DMS79 treated with DMSO at 0.1 percent for 48 hours (cell line): ENCODE results near the gene SRSF2.
"Not testable (repeated sequence)": the region's sequence is repeated elsewhere in the genome, so short reads cannot be mapped to it uniquely, and the experiment has no call there.

ENCODE experiments used
- DNase-seq: peaks from one replicate; lab custom pipeline; 2025; lab: John Stamatoyannopoulos, UW

SRSF2 gene

DNA sequence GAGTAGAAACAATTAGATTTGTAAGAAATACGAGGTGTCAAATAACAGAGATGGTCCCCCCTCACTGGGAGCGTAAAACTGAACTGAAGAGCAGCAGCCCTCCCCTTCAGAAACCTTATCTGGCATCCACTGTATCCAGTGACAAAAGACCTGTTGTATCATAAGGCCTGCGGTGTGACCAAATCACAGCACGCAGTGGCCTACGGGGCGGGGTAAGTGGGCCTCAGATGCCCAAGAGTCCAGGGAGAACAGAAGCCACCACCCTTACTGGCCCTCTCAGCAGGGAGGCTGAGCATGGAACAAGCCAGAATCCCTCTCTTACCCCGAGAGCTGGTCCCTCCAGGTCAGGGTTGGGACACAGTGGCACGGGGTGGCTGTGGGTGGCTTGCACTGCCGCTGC, 16.2 kb downstream of the SRSF2 start:
- DNase-seq: no peak

DNA sequence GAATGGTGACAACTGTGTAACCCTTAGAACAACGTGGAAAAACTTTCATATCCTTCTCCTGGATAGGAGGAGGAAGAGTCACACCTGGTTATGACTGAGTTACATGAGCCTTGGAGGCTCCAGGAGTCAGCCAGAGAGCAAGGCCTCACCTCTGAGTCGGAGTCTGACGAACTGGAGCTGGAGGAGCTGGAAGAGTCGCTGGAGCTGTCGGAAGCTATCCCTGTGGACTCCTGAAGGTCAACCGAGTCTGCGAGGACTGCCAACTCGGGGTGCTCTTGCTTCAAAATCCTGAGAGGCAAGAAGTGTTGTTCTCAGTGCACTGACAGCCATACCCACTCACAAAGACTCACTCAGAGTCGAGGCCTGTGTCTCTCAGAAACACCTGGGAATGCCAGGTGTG, 16.9 kb downstream of the SRSF2 start:
- DNase-seq: no peak

DNA sequence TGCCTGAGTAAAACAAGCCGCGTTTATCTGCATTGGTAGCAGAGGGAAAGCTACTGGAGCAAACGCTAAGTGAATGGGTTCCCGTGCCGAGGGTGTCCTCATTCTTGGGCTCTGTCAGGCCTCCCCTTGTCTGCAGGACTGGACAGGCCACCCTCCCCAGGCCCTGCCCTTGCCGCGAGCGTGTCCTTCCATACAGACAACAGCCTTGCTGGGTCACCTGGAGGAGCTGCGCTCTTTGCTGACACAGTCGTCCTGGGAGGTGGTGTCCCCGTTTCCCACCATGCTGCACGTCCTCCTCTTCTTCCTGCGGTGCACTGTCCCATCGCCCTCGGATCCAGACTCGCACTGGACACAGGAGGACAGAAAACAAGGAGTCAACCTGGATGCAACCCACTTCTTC, 18.6 kb downstream of the SRSF2 start:
- no peak for DNase-seq

DNA sequence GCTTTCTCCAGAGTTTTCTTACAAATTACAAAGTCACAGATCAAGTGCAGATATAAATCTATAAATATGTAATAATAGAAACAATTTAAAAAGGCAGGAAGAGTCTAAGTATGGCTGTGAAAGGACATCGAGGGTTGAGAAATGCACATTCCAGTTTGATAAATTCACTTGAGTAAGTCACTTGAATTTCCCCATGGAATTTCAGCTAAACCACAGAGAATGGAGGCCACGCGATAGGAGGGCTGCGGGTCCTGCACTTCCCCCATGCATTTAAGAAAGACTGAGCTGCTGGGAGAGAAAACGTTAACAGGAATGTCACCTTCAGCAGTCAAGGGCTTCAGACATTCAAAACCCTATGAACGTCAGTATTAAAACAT, 20.3 kb downstream of the SRSF2 start:
- no peak for DNase-seq

DNA sequence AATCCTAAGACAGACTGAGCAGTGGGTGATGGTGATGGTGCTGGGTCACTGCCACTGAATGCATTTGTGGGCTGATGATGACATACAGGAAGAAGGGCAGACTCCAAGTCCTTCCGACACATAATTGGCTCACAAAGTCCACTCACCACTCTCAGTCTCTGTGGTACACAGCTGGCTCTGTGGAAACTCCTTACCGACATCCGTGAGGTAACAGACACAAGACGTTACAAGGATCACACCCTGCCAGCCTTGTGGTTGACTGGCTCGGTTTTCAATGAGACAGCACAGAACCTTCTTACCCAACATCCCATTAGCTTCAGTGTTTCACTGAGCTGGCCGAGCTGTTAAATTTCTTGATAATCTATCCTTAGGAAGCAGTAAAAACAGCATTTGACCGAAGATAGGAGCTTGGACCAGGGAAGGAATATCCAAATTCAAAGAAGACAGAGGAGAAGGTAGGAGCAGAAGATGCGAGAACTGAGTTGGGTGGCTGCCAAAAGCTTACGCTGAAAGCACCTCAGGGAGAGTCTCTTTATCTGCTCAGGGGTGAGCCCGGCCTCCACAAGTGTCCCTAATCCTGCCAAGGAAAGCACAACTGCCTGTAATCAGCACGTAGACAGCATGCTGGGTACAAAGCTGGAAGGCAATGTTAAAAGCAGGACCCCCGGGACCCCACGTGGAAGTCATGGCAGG, 20.8 kb downstream of the SRSF2 start:
- peak; percentile 77 for DNase-seq

DNA sequence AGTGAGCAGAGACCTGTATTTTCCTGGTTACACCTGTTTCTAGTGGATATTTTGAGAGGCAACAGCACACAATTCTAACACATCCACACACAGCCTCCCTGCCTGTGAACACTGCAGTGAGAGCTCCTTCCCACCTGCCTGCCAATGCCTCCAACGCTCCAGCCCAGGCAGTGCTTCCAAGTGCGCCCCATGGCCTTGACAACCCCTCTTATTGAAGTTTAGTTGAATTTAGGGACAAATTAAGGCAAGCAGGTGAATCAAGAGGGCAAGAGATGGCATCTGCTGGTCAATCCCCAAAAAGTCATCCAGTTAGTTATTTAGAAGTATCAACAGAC, 21.7 kb downstream of the SRSF2 start:
- no peak for DNase-seq

DNA sequence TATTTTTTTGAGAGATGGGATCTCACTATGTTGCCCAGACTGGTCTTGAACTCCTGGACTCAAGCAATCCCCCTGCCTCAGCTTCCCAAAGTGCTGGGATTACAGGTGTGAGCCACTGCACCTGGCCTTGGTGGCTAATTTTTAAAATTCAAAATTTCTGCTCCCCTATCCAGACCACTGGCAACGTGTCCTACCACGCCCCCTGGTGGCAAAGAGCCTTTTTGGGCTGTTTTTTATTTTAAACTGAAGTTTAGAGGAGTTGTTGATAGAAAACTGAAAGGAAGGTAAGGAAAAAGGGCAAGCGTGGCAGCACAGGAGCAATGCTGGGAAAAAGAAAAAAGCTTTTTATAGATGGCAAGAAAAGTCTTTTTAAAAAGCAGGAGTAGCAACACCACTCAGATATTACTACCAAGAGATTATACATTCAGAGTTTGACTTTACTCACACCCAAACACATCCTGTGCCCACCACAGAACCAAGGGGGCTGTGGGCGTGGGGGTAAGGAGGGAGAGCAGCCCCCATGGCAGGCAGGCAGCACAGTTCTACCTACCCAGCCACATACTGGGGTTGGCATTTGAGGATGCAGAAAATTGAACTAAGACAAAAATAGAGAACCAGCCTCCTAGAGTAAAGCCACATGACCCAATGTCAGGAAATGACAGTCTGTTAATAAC, 22.2 kb downstream of the SRSF2 start:
- no peak for DNase-seq

DNA sequence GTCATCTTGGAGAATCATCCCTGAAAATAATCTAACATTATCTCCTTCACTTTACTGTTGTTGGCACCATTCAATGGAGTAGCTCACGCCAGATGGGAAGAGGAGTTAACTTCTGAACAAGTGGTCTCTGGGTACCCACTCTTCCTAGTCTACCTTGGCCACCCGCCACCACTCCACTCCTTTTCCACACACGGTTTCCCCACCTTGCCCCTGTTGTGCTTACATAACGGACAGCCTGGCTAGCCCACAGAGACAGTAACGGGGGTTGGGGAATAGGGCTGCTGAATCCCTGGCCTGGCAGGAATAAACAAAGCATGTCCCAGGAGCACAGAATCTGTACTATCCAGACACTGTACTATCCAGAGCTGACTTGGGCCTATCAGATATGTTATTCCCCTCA, 22.8 kb downstream of the SRSF2 start:
- DNase-seq: no peak

DNA sequence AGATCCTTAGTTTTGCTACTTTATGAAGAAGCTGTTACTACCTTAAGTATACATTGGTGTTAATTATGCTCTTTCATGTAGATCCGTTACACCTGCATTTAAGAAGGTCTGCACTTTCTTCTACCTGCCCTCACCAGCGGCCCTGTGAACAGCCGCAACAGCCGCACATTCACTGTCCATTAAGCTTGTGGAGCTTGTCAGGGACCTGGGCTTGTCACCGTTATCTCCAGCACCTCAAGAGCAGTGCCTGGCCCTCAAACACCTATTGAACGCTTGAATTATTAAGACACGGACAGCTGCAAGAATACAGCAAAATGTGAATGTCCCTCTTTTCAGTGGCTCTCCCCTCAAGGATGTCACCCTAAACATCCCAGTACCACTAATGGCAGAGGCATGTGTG, 23.4 kb downstream of the SRSF2 start:
- no peak for DNase-seq

DNA sequence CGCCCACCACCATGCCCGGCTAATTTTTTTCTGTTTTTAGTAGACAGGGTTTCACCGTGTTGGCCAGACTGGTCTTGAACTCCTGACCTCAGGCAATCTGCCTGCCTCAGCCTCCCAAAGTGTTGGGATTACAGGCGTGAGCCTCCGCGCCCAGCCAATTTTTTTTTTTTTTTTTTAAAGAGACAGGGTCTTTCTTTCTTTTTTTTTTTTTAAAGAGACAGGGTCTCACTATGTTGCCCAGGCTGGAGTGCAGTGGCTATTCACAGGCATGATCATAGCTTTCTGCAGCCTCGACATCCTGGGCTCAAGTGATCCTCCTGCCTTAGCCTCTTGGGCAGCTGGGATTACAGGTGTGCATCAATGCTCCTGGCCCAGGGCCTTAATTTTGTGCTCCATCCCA, 24.8 kb downstream of the SRSF2 start:
- not testable (repeated sequence) for DNase-seq

DNA sequence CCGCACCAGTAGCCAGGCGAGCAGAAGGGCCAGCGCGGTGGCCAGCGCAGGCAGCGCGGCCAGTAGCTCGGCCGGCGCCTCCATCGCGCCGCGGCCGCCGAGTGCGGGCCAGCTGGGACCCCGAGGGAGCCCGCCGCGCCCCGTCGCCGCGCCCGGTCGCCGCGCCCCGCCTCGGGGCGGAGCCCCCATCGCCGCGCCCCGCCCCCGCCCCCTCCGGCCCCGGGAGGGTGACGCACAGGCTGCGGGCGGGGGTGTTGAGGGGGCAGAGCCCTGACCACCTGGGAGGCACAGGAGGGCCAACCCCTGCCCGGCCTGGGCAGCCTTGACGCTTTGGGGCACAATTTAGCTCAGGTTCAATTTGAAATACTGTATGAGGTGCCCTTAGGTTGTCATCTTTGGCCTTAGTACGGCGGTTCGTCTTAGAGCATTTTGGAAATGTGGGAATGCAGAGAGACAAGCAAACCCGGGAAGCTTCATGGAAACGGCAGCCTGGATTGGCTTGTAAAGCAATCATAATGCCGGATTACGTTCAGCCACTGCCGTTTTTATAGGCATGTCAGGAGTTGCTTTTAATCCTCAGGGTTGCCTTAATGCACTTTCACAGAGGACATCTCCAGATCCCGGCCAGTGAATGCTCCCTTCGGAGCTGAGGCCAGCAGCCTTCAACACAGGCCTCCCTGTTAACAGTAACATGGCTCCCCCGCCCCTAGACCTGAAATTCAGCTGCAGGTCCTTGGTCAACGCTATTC, 26.1 kb downstream of the SRSF2 start, which contains the start of gene MXRA7:
MXRA7 (minus strand) TSS at position 103 of the 749 bp plus-strand sequence; CDS start at position 84, 19 bp downstream.
- DNase-seq: no peak

DNA sequence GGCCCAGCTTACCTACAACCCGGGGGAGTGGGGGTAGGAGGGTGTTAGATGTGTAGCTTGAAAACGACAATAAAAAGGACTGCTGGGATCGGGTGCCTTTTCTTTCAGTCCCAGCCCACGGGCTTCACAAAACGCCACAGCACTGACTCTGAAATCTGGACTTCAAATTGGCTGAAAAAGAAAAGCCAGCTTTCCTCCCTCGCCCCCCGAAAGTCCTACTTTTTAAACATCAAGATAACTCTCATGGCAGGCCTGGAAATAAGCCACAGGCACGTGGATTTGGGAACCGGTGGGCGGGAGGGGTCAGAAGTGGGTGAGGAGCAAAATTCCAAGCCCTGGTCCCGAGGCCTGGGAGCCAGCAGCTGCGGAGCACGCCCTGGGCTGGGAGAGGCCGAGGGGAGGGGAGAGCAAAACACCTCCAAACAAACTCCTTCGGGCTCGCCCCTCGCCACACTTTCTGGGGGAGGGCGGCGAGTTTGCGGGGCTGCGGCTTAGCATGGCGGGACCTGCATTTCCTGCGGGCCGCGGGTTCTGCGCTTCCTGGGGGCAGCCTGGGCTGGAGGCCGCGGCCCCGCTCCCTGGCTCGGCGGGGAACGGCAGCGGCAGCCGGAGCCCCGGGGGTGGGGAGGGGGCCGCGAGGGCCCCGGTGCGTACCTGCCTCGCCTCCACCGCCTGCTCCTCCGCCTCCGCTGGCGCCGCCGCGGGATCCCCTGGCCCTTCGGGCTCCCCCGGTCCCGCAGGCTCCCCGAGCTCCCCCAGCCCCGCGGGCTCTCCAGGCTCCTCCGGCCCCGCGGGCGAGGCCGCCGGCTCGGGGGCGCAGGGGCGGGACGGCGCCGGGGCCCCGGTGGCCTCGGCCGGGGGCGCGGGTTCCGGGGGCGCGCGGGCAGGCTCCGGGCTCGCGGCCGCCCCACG, 26.9 kb downstream of the SRSF2 start:
- not testable (repeated sequence) for DNase-seq

DNA sequence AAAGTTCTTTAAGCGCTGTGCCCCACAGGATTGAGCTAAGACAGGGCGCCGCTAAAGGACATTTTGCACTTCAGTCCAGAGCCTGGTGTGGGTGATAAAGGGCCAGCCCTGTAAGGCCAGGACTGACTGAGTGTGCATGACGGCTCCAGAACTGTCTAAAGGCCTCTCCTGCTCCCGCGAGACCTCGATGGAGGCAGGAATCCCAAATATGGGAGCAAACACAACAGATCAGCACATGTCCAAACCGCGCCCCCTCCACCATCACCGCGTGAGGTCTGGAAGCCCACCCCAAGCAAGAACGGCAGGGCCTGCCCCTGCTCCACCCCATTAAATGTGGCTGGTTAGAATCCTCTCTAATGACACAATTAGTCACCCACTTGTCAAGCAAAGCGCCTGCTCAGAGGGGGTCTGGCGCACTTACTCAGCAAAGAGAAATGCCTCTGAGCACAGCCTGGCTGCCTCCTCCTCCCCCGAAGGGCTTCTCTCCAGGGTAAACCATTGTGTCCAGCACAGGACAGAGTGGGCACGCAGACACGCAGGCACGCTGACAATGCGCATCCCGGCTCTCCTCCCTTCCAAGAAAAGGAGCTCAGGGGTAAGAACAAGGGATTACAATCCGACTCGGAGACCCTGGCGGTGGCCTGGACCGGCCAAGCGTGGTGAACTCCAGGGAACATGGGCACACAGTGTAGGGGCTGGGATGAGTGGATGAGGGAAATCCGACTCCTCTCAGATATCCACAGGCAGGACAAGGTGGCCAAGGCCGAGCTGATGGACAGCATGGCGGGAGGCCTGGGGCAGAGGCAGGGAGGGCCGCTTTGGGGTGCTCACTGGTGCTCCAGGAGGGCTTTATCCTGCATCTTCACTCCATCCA, 27.8 kb downstream of the SRSF2 start:
- DNase-seq: peak; percentile 69

DNA sequence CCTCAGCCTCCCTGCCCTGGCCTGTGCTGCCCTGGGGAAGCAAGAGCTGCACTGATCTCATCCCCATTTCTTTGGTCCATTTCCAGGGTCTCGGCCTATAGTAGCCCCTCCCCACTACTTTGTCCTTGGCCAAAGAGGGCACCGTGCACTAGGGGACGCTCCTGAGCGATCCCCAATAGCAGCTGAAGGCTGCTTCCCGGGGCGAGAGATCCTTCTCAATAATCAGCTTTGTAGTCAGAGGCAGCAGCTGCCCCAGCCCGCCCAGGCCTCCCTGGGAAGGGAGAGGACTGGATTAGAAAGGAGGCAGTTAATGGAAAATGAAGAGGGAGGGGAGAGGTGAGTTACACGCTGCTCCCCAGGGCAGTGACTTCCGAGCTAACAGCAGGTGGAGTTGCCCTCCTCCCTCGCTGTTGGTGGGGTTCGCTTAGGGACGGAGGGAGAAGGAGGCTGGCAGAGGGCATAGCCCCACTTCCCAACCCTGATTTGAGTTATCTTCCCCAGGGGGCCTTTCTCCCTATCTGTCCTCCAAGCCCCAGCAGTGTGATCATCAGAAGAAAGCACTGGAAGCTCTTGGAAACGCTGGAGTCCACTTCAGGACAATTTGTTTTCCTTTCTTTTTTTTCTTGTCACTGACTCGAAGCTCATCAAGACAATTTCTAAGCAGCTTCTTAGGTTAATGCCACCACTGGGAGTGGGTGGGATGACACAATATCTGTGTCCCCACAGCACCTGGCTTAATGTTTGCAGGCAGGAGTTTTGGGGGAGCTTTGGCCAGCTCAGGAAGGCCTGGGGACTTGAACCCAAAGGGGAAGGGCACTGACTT, 28.9 kb downstream of the SRSF2 start:
- no peak for DNase-seq

DNA sequence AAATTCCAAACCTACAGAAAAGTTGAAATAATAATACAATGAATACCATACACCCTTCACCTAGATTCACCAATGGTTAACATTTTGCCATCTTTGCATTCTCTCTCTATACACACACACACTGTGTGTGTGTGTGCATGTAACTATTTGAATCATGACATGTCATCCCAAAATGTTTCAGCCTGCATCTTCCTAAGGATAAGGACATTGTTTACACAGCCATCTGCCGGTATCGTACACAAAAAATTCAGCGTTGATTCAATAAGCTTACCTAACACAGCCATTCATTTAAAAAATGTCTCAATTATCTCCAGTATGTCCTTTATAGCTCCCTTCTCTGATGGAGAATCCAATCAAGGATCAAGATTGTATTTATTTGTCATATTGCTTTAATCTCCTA, 30.3 kb downstream of the SRSF2 start:
- DNase-seq: no peak

DNA sequence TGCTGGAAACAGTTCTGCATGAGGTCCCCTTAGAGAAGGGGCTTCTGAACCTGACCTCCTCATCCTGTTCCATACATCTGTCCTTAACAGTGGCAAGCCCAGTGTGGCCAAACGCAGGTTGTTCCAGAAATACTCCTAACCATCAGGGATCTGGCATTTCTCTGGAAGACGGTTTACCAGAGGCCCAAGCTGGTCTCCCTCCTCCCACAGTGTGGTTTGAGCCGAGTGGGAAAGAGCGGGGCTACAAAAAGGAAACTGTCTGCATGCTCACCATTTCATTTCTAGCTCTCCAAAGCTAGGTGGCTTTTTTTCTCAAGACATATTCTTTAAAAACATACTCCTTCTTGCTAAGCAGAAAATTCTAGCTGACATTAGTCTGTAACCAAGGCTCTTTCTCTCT, 32.3 kb downstream of the SRSF2 start:
- no peak for DNase-seq

DNA sequence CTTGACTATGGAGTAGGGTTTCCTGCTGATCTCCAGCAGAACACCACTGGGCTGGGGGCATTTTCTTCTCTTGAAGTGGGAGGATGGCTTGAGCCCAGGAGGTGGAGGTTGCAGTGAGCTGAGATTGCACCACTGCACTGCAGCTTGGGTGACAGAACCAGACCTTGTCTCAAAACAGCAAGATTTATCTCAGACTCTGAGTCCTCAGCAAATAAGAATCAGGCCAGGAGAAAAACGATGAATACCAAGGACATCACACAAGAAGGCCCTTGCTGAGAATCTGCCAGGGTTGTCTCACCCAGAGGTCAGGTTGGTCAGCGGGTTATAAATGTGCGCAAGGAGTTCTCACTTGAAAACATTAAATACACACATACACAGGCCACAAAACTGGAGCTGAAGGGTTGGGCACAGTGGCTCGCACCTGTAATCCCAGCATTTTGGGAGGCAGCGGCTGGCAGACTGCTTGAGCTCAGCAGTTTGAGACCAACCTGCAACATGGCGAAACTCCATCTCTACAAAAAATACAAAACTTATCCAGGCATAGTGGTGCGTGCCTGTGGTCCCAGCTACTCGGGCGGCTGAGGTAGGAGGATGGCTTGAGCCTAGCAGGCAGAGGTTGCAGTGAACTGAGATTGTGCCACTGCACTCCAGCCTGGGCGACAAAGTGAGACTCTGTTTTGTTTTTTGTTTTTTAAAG, 34.0 kb downstream of the SRSF2 start:
- no peak for DNase-seq

DNA sequence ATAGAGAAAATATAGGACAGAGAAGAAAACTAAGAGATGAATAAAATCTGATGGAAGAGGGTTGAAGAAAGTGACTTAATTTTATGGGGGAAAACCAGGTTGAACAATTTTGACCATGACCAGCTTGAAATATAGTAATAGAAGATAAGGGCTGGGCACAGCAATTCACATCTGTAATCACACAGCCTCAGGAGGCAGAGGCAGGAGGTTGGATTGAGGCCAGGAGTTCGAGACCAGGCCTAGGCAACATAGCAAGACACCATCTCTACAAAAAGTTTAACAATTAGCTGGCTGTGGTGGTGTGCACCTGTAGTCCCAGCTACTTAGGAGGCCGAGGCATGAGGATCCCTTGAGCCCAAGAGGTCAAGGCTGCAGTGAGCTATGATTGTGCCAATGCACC, 35.1 kb downstream of the SRSF2 start:
- no peak for DNase-seq

DNA sequence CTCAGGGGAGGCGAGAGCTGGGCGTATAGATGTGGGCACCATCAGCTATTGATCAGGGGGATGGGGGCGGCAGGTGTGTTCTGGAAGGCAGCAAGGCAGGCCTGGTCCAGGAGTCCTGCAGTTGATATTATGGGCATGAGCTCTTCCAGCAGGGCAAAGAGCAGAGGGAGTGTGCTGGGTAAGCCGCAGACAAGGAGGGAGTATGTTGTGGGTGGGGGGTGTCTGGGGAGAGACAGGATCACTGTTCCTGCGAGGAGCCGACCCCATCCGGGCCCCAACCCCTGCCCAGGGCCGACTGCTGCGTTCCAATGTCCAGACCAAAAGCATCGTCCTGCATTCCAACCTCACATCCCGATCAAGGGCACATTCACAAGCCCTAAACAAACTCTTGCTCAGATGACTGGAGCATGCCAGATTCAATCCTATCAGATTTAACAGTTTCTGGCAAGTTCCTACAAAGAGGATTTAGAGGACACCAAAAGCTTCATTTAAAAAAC, 35.6 kb downstream of the SRSF2 start:
- no peak for DNase-seq
